HG03571 (cell line): ENCODE measurements around the gene RUFY3.
"Not testable (repeated sequence)": the region's sequence is repeated elsewhere in the genome, so short reads cannot be mapped to it uniquely, and the experiment has no call there.

ENCODE experiments used
- ATAC-seq: cut with Tn5 transposase; IDR thresholded peaks from one replicate; pipeline ENCODE4 v1.9.1; 2021; ENCODE audit not compliant: unreplicated experiment

RUFY3 gene

DNA sequence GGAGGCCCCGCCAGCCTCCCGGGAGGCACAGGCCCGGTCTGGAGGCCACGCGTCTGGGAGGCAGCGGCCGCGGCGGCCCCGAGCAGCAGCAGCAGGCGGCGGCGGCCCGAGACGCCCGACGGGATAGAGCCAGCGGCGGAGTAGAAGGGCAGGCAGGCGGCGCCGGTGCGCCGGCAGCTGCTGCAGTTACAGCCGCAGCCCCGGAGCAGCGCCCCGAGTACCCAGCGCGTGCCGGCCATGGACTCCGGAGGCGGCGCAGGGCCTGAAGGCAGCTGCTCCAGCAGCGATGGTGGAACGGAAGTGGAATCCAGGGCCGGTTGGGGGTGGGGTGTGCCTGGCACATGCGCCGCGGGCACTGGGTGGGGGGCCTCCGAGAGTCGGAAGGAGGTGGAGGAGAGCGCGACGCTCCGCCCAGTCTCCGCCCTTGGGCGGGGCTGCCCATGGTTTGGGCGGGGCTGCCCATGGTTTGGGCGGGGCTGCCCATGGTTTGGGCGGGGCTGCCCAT lies 117.9 kb downstream of the RUFY3 start, which contains the start of gene GRSF1:
Gene GRSF1 (minus strand): TSS at position 302 of the 505 bp plus-strand sequence. CDS start 63 bp downstream, at position 239.
- ATAC-seq: peak; percentile 62

DNA sequence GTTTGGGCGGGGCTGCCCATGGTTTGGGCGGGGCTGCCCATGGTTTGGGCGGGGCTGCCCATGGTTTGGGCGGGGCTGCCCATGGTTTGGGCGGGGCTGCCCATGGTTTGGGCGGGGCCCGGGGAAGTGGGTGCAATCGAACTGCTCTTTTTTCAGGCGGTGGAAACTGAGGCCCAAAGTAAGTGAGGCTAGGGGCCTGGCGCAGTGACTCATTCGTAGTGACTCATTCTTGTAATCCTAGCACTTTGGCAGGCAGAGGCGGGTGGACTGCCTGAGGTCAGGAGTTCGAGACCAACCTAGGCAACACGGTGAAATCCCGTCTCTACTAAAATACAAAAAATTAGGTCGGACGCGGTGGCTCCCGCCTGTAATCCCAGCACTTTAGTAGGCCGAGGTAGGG lies 118.4 kb downstream of the RUFY3 start:
- ATAC-seq: not testable (repeated sequence)

DNA sequence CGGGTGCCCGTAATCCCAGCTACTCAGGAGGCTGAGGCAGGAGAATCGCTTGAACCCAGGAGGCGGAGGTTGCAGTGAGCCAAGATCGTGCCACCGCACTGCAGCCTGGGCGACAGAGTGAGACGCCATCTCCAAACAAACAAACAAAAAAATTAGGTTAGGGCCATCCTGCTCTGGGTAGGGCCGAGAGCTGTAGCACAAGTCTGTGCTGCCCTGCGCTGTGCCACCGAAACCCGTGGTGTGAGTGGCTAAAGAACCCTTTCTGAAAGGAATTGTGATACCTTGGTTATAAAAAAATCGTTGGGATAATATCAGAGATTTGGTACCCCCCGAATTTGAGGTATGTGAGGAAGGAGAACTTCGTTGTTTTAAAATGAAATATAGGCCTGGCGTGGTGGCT lies 118.9 kb downstream of the RUFY3 start:
- ATAC-seq: not testable (repeated sequence)

DNA sequence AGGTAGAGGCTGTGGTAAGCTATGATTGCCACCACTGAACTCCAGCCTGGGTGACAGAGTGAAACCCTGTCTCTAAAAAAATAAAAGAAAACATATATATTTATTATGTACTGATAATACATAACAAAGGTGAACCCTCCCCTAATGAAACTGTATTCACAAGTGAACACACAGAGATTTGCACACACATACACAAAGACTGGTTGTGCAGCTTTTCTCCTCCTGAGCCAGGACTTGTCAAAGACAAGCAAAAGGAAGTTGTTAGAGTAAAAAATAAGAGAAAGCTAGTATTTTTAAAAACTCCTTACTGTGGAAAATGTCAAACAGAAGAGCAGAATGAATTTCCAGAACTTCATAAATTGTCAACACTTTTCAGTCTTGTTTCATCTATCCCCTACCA lies 119.4 kb downstream of the RUFY3 start:
- ATAC-seq: no peak

DNA sequence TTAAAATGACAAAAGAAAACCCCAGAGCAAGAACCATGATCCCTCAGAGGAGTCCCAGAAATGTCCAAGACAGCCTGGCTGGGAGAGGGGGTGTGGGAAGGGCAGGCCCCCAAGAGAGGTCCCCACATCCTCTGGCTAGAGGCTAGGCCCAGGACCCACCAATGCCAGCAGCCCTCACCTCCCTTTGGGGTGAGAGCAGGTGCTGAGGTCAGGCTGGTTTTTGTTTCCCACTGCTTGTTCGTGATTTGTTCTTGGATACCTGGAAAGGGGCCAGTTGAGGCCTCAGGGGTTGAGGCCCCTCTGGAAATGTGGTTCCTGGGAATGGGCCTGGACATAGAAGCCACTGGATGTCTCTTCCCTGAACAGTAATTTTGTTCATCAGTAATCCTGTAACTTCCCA lies 120.2 kb downstream of the RUFY3 start:
- ATAC-seq: no peak

DNA sequence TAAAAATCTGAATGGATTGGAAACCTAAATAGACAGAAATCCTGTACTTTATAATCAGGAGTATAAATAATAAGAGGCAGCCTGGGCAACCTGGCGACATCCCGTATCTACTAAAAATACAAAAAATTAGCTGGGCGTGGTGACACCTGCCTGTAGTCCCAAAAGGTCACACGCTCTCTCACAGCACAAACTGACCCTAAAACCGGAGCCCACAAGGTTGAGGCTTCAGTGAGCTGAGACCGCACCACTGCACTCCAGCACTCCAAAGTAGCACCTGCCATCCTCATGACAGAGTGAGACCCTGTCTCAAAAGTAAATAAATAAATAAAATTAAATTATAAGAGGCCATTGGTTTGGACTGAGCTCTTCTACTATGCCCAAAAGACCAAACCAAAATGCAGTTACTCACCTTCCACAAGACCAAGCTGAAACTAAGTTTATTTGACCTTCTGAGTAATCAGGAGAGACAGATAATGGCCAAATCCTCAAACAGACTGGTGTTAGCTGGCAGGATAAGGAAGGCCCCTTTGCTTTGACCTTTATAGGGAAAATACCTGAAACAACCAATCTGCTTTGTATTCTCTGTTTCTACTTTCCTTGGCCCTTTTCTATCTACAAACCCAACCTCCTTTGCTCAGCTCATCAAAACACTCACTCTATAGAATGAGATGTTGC lies 121.1 kb downstream of the RUFY3 start:
- ATAC-seq: no peak

DNA sequence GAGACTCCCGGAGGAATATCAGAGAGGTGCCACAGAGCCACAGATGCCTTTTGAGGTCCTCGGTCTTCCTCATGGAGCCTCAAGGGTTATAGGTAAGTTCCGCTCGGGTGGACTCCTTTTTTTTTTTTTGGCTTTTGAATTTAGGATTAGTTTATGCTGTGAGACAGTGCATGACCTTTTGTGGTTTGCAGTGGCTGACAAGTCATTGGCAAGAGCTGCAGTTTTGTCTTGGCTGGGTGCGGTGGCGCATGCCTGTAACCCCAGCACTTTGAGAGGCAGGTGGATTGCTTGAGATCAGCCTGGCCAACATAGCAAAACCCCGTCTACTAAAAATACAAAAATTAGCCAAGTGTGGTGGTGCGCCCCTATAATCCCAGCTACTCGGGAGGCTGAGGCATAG lies 122.4 kb downstream of the RUFY3 start:
- ATAC-seq: peak; percentile 36

DNA sequence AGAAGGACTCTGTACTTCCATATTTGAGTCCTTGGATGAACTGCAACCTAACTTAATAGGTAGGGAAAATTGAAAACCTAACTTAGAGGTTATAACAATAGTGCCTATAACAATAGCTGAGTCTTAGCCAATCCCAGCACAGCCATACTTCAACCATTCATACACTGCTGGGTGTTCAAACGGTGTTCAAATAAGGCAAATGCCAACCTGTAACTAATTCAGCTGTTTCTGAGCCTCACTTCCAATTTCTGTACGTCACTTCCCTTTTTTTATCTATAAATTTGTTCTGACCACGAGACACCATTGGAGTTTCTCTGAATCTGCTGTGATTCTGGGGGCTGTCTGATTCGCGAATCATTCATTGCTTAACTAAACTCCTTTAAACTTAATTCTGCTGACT lies 127.5 kb downstream of the RUFY3 start:
- no peak for ATAC-seq

DNA sequence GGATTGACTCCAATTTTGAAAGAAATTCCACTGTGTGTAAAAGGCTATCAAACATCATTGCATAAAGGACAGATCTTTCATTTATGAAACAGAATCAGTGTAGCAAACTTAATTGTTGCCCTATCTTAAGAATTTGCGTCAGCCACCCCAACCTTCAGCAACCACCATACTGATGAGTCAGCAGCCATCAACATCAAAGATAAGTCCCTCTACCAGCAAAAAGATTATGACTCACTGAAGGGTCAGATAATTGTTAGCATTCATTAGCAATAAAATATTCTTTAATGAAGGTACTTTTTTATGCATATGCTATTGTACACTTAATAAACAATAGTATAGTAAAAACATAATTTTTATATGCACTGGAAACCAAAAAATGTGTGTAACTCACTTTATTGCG lies 133.7 kb downstream of the RUFY3 start:
- no peak for ATAC-seq
